Dermis microvascular lymphatic vessel endothelial cell (primary cell): ENCODE measurements around the gene ACSL4. TPM values are rescaled to one million over a fixed set of nuclear protein-coding genes. Genes with fewer than 3 reads are reported as not detected.

Experiments
- DNase-seq, 2 donors: peaks; one replicate each; pipeline versions ENCODE4 v3.0.0 to v3.0.0-alpha.2; 2010; ENCODE audit warnings: low read depth in 2 of 2
- total RNA-seq: library from RNA; depleted of rRNA; stranded (reverse); fragments of >200 nt; gene quantifications from 2 replicates; pipeline ENCODE4 v1.2.1, GENCODE V29; 2014

The ACSL4 gene
- total RNA-seq, 1 donor from 2014 or later: 64.7 TPM

- no peak for DNase-seq
These were observed 118.1 kb downstream of the ACSL4 start for GRCh38 chrX:109614951-109615350.

DNA sequence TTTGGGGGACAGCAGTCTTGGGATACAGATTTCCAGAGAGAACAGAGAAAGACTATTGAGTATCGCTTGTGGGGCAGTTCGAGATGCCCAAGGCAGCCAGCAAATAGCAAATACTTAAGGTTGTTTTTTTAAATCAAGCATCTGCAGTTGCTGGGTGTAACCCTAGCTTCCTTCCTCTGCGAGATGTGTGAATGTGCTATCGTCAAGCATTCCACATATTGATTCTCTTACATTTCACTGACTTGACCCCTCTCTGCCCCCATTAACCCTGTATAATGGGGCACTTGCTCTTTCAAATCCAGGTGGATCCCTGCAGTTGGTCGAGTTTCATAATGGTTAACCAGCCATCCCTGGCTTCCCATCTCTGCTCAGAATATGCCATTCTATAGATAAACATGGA lies 131.6 kb downstream of the ACSL4 start:
- DNase-seq: no peak

- DNase-seq: no peak
These were observed 132.8 kb downstream of the ACSL4 start for GRCh38 chrX:109600237-109600651.

GRCh38 chrX:109596015-109596414 lies 137.0 kb downstream of the ACSL4 start:
- no peak for DNase-seq

Other genes with a start within 250 kb of the ACSL4 start
- gene NXT2, start 196.4 kb downstream of the ACSL4 start, total RNA-seq: 7.6 and 8.2 TPM in 2 replicates
- 0.13 TPM in 1 of 2 replicates, not detected in the other for gene KCNE5, start 108.1 kb downstream of the ACSL4 start, total RNA-seq